ENCODE measurements around the gene SYT1.

SYT1 gene

GRCh38 chr12:79238246-79238645 is 373.7 kb downstream of the SYT1 start:
- TF ChIP-seq HOXC10 (CRISPR knock-in tag; IDR thresholded peaks at IDR 0.05) (no peak), ZNF791 (tag by site-specific recombination; IDR thresholded peaks at IDR 0.05) (no peak), KLF10 (tag by site-specific recombination; IDR thresholded peaks at IDR 0.05) (no peak), ZNF362 (tag by site-specific recombination; IDR thresholded peaks at IDR 0.05) (no peak), SP3 (tag by site-specific recombination; IDR thresholded peaks at IDR 0.05) (no peak)
- TF ChIP-seq, protein P1, sequence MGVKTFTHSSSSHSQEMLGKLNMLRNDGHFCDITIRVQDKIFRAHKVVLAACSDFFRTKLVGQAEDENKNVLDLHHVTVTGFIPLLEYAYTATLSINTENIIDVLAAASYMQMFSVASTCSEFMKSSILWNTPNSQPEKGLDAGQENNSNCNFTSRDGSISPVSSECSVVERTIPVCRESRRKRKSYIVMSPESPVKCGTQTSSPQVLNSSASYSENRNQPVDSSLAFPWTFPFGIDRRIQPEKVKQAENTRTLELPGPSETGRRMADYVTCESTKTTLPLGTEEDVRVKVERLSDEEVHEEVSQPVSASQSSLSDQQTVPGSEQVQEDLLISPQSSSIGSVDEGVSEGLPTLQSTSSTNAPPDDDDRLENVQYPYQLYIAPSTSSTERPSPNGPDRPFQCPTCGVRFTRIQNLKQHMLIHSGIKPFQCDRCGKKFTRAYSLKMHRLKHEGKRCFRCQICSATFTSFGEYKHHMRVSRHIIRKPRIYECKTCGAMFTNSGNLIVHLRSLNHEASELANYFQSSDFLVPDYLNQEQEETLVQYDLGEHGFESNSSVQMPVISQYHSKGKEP (tag by site-specific recombination; IDR thresholded peaks at IDR 0.05): no peak
- TF ChIP-seq, protein P2, sequence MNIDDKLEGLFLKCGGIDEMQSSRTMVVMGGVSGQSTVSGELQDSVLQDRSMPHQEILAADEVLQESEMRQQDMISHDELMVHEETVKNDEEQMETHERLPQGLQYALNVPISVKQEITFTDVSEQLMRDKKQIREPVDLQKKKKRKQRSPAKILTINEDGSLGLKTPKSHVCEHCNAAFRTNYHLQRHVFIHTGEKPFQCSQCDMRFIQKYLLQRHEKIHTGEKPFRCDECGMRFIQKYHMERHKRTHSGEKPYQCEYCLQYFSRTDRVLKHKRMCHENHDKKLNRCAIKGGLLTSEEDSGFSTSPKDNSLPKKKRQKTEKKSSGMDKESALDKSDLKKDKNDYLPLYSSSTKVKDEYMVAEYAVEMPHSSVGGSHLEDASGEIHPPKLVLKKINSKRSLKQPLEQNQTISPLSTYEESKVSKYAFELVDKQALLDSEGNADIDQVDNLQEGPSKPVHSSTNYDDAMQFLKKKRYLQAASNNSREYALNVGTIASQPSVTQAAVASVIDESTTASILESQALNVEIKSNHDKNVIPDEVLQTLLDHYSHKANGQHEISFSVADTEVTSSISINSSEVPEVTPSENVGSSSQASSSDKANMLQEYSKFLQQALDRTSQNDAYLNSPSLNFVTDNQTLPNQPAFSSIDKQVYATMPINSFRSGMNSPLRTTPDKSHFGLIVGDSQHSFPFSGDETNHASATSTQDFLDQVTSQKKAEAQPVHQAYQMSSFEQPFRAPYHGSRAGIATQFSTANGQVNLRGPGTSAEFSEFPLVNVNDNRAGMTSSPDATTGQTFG (tag by site-specific recombination; IDR thresholded peaks at IDR 0.05; ENCODE audit: borderline replicate concordance): no peak
- TF ChIP-seq, protein P3, sequence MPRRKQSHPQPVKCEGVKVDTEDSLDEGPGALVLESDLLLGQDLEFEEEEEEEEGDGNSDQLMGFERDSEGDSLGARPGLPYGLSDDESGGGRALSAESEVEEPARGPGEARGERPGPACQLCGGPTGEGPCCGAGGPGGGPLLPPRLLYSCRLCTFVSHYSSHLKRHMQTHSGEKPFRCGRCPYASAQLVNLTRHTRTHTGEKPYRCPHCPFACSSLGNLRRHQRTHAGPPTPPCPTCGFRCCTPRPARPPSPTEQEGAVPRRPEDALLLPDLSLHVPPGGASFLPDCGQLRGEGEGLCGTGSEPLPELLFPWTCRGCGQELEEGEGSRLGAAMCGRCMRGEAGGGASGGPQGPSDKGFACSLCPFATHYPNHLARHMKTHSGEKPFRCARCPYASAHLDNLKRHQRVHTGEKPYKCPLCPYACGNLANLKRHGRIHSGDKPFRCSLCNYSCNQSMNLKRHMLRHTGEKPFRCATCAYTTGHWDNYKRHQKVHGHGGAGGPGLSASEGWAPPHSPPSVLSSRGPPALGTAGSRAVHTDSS (tag by site-specific recombination; IDR thresholded peaks at IDR 0.05): no peak
- TF ChIP-seq, protein P4, sequence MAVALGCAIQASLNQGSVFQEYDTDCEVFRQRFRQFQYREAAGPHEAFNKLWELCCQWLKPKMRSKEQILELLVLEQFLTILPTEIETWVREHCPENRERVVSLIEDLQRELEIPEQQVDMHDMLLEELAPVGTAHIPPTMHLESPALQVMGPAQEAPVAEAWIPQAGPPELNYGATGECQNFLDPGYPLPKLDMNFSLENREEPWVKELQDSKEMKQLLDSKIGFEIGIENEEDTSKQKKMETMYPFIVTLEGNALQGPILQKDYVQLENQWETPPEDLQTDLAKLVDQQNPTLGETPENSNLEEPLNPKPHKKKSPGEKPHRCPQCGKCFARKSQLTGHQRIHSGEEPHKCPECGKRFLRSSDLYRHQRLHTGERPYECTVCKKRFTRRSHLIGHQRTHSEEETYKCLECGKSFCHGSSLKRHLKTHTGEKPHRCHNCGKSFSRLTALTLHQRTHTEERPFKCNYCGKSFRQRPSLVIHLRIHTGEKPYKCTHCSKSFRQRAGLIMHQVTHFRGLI (tag by site-specific recombination; IDR thresholded peaks at IDR 0.05): no peak
- H3K27ac ChIP-seq (ENCODE audit: extremely low read depth, low read depth, low read length): no peak overlapping the region
- H3K4me3 ChIP-seq (ENCODE audit: low read depth, low read length): no peak overlapping the region
- CTCF ChIA-PET: no interaction called here
- H3K36me3 ChIP-seq (ENCODE audit: control insufficient read depth in 2 of 2, insufficient read depth in 1 of 2, low read length in 2 of 2): no peaks in the 10 kb centered on the region
- POLR2A ChIA-PET: no interaction called here
- no peaks in the 10 kb centered on the region for H3K9me3 ChIP-seq (ENCODE audit: control insufficient read depth, insufficient read depth, low read depth, low read length)
- no peaks in the 10 kb centered on the region for H3K4me1 ChIP-seq (ENCODE audit: control insufficient read depth, insufficient read depth, low read length)

DNA sequence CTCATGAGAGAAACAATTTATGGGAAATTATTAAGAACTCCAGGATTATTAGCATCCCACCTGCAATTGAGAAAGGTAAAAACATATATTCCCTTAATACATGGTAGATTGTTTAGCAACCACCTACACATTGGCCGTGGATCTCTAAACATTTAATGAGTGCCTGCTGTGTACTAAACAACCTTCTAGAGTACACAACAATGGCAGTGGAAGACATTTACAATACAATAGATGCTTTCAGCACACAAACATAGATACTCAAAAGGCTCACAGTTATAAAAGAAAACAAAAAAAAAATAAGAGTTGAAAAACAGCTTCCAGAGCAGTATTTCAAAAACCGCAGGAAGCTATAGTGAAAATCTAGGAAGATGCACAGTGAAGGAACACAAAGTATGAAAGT is 382.9 kb downstream of the SYT1 start:
- Histone ChIP-seq H3K4me3 (ENCODE audit: low read depth, low read length) (no peak overlapping the region), H3K4me1 (ENCODE audit: control insufficient read depth, insufficient read depth, low read length) (no peaks in the 10 kb centered on the region), H3K36me3 (ENCODE audit: control insufficient read depth in 2 of 2, insufficient read depth in 1 of 2, low read length in 2 of 2) (no peaks in the 10 kb centered on the region), H3K9me3 (ENCODE audit: control insufficient read depth, insufficient read depth, low read depth, low read length) (no peaks in the 10 kb centered on the region), H3K27ac (ENCODE audit: extremely low read depth, low read depth, low read length) (no peak overlapping the region)
- TF ChIP-seq ZBTB26 (tag by site-specific recombination; optimal IDR thresholded peaks at IDR 0.05): no peak
- TF ChIP-seq, protein P5, sequence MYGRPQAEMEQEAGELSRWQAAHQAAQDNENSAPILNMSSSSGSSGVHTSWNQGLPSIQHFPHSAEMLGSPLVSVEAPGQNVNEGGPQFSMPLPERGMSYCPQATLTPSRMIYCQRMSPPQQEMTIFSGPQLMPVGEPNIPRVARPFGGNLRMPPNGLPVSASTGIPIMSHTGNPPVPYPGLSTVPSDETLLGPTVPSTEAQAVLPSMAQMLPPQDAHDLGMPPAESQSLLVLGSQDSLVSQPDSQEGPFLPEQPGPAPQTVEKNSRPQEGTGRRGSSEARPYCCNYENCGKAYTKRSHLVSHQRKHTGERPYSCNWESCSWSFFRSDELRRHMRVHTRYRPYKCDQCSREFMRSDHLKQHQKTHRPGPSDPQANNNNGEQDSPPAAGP (tag by site-specific recombination; IDR thresholded peaks at IDR 0.05): no peak
- no peak for TF ChIP-seq ZNF473 (tag by site-specific recombination; IDR thresholded peaks at IDR 0.05)
- no peak for TF ChIP-seq RBAK (tag by site-specific recombination; IDR thresholded peaks at IDR 0.05)
- no peak for TF ChIP-seq ZNF555 (tag by site-specific recombination; conservative IDR thresholded peaks at IDR 0.05)
- no peak for TF ChIP-seq IKZF3 (tag by site-specific recombination; IDR thresholded peaks at IDR 0.05)
- TF ChIP-seq ZNF600 (tag by site-specific recombination; IDR thresholded peaks at IDR 0.05): no peak
- no peak for TF ChIP-seq ZNF23 (tag by site-specific recombination; IDR thresholded peaks at IDR 0.05; ENCODE audit: borderline replicate concordance)
- CTCF ChIA-PET: no interaction called here
- POLR2A ChIA-PET: interaction anchor here (0.6 kb wide), 1 partner anchor 965 kb away, joined by 4 read pairs; no protein-coding TSS in a partner anchor

All from HEK293 (cell line).